ENCODE results near the gene HDHD2. TPM values are rescaled to one million over a fixed set of nuclear protein-coding genes. Genes with fewer than 3 reads are reported as not detected.
A peak's percentile ranks its signal among the peaks of the same experiment; 100 is the strongest.

The HDHD2 gene
- total RNA-seq, 1 experiment from 2014 or later, result 22.9 TPM

DNA sequence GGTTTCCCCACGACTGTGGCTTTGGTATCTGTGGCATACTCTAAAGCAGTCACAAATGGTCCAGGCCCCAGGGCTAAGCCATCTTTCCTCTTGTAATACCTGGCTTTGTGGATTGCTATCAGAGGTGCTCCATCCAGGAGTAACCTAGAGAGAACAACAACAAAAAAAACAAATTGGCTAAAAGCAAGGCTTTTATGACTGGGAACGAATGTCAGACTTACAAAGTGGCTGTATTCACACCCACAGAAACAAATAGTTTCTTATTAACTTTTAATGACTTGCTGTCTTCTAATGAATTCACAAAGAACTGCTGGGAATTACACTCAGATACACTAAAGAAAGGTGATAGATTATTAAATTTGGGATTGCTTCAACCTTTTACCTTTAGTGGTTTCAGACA is 35.1 kb downstream of the HDHD2 start:
- no peak overlapping the region for H3K4me3 ChIP-seq (ENCODE audit: insufficient read depth, low read depth, low read length)
- H3K36me3 ChIP-seq (replicated peaks; ENCODE audit: control insufficient read depth, insufficient read depth, low read length), result peaks cover 2% of the 10 kb centered on the region
- DNase-seq, result no peak
- no peaks in the 10 kb centered on the region for H3K27me3 ChIP-seq (ENCODE audit: control insufficient read depth, insufficient read depth, low read length)

DNA sequence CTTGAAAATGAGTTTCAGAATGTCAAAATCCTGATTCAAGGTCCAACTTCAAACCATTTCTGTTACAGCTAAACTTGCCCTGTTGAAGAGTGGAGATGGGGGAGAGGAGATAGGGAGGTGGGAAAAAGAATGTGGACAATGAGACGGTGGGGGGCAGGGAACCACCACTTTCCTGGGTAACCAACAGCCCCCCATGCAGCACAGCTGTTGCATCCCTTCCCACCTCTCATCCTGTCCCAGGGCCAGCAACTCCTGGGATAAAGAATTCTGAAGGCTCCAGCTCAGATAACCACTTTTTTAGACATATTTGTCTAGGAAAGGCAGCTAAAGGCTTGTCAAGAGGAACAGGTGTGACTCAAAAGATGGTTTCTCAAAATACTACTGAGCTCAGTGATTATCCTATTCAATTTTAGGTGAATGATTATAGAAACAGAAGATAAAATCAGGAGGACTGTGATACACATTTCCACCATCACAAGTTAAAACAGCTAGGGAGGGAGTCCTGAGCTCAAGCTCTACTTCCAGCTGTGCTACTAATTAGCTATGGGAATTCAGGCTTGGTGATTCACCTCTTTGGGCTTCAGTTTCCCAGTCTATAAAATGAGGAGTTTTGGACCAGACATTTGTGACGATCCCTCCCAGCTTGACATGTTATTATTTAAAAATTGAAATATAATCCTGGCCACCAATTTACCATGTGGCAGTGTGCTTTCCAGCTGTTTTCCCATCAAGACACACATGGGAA is 36.3 kb downstream of the HDHD2 start:
- Histone ChIP-seq H3K4me3 (ENCODE audit: insufficient read depth, low read depth, low read length) (no peak overlapping the region), H3K36me3 (replicated peaks; ENCODE audit: control insufficient read depth, insufficient read depth, low read length) (peaks cover 2% of the 10 kb centered on the region), H3K27me3 (ENCODE audit: control insufficient read depth, insufficient read depth, low read length) (no peaks in the 10 kb centered on the region)
- peak; percentile 46 for DNase-seq

DNA sequence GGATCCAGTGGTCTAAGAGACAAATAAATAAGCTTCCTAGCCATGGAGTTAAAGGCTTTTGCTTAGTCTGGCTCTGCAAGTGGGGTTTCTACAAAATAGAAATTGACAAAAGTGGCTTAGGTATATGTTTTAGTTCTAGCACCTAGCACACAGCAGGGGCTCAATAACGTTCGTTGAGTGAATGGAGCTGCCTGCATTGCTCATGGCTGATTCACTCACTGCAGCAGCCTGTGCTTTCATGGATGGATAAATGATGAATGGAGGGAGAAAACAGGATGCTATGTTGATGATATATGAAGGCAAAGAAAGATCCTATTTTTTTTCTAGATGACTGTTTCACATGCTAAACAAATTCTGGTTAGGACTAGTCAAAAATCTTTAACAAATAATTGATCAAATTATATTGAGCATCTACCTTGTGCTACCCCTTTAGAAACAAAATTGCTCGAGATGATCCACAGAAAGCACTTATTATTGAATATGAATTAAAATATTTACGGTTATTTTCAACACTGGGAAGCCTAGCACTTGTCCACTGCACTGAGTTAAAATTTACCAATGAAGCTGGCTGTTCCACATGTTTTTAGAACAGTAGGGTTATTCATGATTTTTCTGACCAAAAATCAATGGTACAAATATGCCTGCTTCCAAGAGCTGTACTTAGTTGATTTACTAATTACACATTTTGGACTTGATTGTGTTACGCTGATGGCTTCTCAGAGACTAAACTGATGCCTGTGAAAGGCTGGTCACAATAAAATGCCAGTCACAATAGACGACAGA is 39.6 kb downstream of the HDHD2 start:
- no peak for DNase-seq
- Histone ChIP-seq H3K27me3 (ENCODE audit: control insufficient read depth, insufficient read depth, low read length) (no peaks in the 10 kb centered on the region), H3K36me3 (replicated peaks; ENCODE audit: control insufficient read depth, insufficient read depth, low read length) (peaks cover 2% of the 10 kb centered on the region), H3K4me3 (ENCODE audit: insufficient read depth, low read depth, low read length) (no peak overlapping the region)

DNA sequence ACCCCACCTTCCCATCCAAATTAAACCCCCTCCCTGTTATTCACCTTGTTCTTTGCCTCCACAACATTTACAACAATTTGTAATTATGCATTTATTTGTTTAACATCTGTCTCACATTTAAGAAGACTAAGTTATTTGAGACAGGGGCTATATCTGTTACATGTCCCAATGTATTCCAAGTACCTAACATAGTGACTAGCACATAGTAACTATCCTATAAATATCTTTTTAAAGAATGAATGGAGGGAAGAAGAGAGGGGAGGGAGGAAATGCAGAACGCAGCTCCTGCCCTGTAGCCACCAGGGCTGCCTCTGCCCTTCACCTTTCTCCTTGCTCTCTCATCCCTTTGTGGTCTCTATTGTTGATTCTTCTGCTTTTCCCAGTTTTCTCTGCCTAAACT is 40.6 kb downstream of the HDHD2 start:
- DNase-seq, result no peak

DNA sequence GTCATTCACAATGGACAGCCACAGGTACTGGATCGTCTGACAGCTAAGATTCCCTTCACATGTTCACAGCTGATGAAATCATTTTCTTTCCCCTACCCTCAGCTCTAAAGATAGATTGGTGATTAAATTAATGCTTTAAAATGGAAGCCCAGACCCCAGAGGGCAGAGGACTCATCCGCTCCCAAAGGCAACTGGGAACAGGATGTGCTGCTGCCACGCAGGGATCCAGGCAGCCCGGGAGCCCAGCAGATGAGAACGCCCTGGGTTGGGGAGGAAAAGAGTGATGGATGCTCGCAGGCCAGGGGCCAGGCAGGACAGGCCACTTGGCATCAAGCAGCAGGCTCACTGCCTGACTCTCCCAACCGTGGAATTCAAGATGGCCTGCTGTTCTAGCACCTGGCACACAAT is 41.3 kb downstream of the HDHD2 start:
- Histone ChIP-seq H3K4me3 (ENCODE audit: insufficient read depth, low read depth, low read length) (no peak overlapping the region), H3K36me3 (replicated peaks; ENCODE audit: control insufficient read depth, insufficient read depth, low read length) (peaks cover 2% of the 10 kb centered on the region), H3K27me3 (ENCODE audit: control insufficient read depth, insufficient read depth, low read length) (no peaks in the 10 kb centered on the region)
- no peak for DNase-seq

More for the DNA sequence above, 40.6 kb downstream of the HDHD2 start:
- H3K27me3 ChIP-seq (ENCODE audit: control insufficient read depth, insufficient read depth, low read length), result no peaks in the 10 kb centered on the region
- H3K4me3 ChIP-seq (ENCODE audit: insufficient read depth, low read depth, low read length), result no peak overlapping the region
- H3K36me3 ChIP-seq (replicated peaks; ENCODE audit: control insufficient read depth, insufficient read depth, low read length), result peaks cover 2% of the 10 kb centered on the region

DNA sequence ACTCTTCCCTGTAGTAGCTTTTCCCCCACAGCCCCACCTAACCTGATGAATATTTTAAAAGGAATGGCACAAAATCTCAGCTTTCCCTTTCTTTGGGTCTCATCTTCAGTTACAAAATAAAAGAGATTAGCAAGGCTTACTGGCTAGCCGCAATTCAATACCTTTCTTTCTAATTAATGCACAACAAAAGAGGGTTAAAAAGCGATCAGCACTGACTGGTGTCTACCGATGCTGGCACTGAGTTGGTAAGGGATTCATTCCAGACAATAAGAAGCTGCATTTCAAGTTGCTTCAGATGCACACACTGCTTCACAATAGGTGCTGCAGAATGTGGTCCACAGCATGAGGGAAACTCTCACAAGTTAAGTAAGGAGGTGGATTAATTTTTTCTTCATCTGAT is 41.9 kb downstream of the HDHD2 start:
- no peak overlapping the region for H3K4me3 ChIP-seq (ENCODE audit: insufficient read depth, low read depth, low read length)
- no peak for DNase-seq
- H3K36me3 ChIP-seq (replicated peaks; ENCODE audit: control insufficient read depth, insufficient read depth, low read length), result peaks cover 2% of the 10 kb centered on the region
- H3K27me3 ChIP-seq (ENCODE audit: control insufficient read depth, insufficient read depth, low read length), result no peaks in the 10 kb centered on the region

DNA sequence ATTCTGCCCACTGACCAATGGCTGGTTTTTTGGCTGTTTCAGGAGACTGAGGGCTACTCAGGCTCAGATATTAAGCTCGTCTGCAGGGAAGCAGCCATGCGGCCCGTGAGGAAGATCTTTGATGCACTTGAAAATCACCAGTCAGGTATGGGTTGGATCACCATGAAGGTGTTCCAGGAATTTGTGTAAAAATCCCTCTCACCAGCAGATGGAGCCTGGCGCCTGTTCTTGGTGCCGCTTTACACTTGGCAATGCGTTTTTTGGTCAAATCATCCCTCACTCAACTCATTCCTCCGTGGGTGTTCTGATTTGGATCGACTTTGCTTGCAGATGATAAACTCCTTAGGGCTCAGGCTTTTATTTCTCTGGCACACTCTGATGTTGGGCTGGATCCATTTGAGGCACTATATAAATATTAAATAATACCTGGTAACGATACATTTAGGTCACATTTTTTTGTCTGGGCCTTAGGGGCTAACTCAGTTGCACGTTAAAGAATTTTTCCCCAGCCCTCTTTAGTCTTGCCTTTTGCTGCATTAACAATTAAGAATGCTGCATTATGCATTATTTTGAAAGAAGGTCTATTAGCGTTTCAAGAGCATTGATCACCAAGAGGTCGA is 50.0 kb downstream of the HDHD2 start:
- no peaks in the 10 kb centered on the region; the same call in 1 of the 2 replicates for H3K36me3 ChIP-seq (replicated peaks; ENCODE audit: control insufficient read depth, insufficient read depth, low read length)
- H3K27me3 ChIP-seq (ENCODE audit: control insufficient read depth, insufficient read depth, low read length), result no peaks in the 10 kb centered on the region
- no peak overlapping the region for H3K4me3 ChIP-seq (ENCODE audit: insufficient read depth, low read depth, low read length)
- DNase-seq, result peak; percentile 54

DNA sequence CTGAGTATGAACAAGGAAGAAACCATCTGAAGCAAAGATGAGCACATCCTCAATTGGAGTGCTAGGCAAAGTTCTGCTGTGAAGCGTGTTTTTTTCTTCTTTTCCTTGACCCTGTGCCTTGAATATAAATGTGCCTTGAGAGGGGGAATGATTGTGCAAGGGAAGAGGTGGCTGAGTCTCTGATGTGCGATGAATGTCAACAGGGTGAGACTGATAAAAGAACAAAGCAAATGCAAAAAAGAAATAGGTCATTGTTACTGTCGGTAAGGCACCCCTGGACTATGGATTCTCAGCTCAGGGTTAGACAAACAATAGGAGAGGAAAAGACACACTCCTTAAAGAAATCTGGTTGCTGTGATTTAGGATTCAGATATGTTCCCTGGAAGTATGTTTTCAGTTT is 54.5 kb downstream of the HDHD2 start:
- Histone ChIP-seq H3K4me3 (ENCODE audit: insufficient read depth, low read depth, low read length) (no peak overlapping the region), H3K27me3 (ENCODE audit: control insufficient read depth, insufficient read depth, low read length) (no peaks in the 10 kb centered on the region), H3K36me3 (replicated peaks; ENCODE audit: control insufficient read depth, insufficient read depth, low read length) (no peaks in the 10 kb centered on the region)
- no peak for DNase-seq

DNA sequence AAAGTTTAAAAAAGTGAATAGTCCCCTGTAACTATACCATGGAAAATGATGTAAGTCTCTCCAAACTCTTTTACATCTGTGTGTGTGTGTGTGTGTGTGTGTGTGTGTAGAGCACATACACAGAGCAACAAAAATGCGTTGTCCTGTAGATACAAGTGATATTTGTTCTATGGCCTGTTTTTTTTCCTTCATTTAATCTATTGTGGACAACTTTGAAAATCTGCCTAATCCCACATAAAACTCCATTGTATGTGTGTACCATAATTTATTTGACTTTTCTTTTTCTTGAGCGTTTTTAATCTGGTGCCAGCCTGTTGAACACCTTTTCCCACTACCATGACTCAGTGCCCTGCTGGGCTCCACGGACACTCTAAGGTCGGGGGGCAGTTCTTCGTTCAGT is 62.6 kb downstream of the HDHD2 start:
- no peak overlapping the region for H3K4me3 ChIP-seq (ENCODE audit: insufficient read depth, low read depth, low read length)

DNA sequence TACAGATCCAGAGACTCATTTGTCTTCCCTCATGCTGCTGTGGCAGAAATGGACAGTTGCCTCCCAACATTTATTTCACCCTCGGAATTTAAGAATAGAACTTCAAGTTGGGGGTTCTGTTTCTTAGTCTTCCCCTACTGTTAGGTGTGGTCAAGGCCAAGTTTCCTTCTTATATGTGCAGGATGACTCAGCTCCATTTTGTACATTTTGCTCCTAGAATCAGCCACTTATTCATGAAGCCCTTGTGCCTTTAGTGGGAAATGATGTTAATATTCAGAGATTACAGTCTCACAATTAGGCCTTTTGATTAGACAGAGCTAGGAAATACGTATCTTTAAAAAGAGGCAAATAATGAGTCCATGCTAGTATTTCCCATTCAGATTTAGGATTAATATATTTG is 68.7 kb downstream of the HDHD2 start:
- Histone ChIP-seq H3K4me3 (ENCODE audit: insufficient read depth, low read depth, low read length) (no peak overlapping the region), H3K27me3 (ENCODE audit: control insufficient read depth, insufficient read depth, low read length) (no peaks in the 10 kb centered on the region), H3K36me3 (replicated peaks; ENCODE audit: control insufficient read depth, insufficient read depth, low read length) (0 out of 2 replicates have a peak, but pooled peaks cover 1% of the 10 kb centered on the region)
- DNase-seq, result no peak

More for the DNA sequence above, 62.6 kb downstream of the HDHD2 start:
- DNase-seq, result no peak
- Histone ChIP-seq H3K36me3 (replicated peaks; ENCODE audit: control insufficient read depth, insufficient read depth, low read length) (no peaks in the 10 kb centered on the region), H3K27me3 (ENCODE audit: control insufficient read depth, insufficient read depth, low read length) (no peaks in the 10 kb centered on the region)

DNA sequence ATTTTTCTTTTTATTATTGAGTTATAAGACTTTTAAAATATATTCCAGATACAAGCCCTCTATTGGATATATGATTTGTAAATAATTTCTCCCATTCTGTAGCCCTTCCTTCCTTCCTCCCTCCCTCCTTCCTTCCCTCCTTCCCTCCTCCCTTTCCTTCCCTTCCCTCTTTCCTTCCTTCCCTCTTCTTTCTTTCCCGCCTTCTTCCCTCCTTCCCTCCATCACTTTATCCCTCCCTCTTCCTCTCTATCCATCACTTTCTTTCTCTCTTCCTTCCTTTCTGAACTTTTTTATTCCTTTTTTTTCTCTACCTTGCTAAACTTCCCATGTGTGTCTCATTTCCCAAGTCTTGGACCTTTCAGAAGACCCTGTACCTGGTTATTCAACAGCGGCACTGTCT is 69.4 kb downstream of the HDHD2 start:
- Histone ChIP-seq H3K36me3 (replicated peaks; ENCODE audit: control insufficient read depth, insufficient read depth, low read length) (0 out of 2 replicates have a peak, but pooled peaks cover 1% of the 10 kb centered on the region), H3K27me3 (ENCODE audit: control insufficient read depth, insufficient read depth, low read length) (no peaks in the 10 kb centered on the region), H3K4me3 (ENCODE audit: insufficient read depth, low read depth, low read length) (no peak overlapping the region)
- no peak for DNase-seq

DNA sequence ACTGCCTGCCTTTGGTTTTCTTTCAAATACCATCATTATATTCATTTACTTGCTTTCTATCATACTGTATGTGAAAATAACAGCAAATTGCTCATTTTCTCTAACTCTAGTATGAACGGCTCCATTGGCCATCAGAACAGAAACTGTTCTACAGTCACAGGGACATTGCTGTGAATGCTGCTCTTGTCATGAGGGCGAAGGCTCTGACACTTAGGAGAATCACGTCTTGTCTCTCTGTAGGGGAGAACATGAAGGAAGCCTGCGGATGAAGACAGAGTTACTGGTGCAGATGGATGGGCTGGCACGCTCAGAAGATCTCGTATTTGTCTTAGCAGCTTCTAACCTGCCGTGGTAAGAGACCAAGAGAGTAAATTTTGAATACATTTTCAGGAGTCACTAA is 73.2 kb downstream of the HDHD2 start:
- Histone ChIP-seq H3K27me3 (ENCODE audit: control insufficient read depth, insufficient read depth, low read length) (no peaks in the 10 kb centered on the region), H3K36me3 (replicated peaks; ENCODE audit: control insufficient read depth, insufficient read depth, low read length) (0 out of 2 replicates have a peak, but pooled peaks cover 1% of the 10 kb centered on the region), H3K4me3 (ENCODE audit: insufficient read depth, low read depth, low read length) (no peak overlapping the region)
- no peak for DNase-seq

DNA sequence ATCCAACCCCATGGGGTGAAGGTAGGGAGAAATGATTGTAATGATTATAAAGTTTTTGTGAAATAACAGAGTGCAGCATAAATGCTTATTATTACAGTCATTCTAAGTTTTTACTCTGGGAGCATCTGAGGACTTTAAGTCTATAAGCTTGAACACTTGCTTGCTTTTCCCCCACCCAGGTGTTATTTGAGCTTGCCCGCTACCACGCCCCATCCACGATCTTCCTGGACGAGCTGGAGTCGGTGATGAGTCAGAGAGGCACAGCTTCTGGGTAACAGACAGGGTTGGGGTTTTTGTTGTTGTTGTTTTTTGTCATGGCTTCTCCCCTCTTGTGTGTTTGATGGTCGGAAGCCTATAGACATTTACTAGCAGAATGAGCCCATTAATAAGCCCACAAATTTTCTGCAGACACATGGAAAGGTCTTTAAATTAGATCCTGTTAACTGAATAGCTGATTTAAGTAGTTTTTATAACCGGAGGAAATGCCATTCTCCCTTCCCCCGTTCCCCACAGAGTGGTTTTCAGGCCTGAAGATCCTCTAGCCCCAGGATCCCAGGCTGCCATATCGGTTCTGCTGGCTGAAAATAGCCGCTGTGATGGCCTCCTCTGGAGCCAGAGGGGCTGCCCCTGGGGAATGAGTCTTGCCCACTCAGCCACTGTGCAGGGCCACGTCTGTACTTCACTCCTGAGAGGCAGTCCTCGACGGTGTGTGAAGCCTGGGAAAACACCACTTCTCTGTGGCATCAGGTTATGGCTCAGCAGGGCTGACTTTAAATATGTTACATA is 75.0 kb downstream of the HDHD2 start:
- Histone ChIP-seq H3K36me3 (replicated peaks; ENCODE audit: control insufficient read depth, insufficient read depth, low read length) (0 out of 2 replicates have a peak, but pooled peaks cover 1% of the 10 kb centered on the region), H3K4me3 (ENCODE audit: insufficient read depth, low read depth, low read length) (no peak overlapping the region), H3K27me3 (ENCODE audit: control insufficient read depth, insufficient read depth, low read length) (no peaks in the 10 kb centered on the region)
- no peak for DNase-seq

DNA sequence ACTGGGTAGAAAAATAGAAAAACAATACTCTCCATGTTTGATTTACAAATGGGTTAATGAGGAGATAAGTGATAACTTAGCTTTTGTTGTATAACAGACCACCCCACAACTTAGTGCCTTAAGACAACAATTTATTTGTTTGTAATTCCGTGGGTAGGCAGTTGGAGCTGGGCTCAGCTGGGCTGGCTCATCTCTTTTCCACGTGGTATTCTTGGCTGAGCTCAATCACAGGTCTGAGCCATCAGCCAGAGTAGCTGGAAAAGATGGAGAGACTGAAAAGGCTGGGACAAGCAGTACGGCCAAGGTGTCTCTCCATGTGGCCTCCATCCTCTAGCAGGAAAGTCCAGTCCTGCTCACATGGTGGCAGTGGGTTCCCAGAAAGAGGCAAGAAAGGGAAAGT is 82.7 kb downstream of the HDHD2 start:
- Histone ChIP-seq H3K36me3 (replicated peaks; ENCODE audit: control insufficient read depth, insufficient read depth, low read length) (no peaks in the 10 kb centered on the region), H3K27me3 (ENCODE audit: control insufficient read depth, insufficient read depth, low read length) (no peaks in the 10 kb centered on the region), H3K4me3 (ENCODE audit: insufficient read depth, low read depth, low read length) (no peak overlapping the region)
- no peak for DNase-seq

All from H7 (cell line).